Panc1 (cell line): ENCODE data around the gene KPNA4.

Experiments
- CTCF ChIP-seq: fragments of 450-650 bp; IDR thresholded peaks from 2 replicates; pipeline ENCODE4 v1.5.1; 2017; ENCODE audit warnings: mild to moderate bottlenecking
- POLR2AphosphoS5 ChIP-seq: IDR thresholded peaks from 2 replicates; pipeline ENCODE4 v1.6.1; 2012; ENCODE audit warnings: mild to moderate bottlenecking, low read depth, low read length, moderate library complexity

DNA sequence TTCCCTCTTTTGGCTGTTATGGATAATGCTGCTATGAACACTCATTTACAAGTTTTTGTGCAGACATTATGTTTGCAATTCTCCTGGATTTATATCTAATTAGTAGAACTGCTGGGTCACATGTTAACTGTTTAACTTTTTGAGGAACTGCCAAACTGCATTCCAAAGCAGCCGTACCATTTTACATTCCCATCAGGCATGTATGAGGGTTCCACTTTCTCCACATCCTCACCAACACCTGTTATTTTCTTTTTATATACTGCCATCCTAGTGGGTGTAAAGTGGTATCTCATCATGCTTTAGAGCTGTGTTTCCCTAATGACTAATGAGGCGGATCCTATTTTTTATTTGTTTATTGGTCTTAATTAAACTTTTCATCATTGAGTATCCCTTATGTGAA is 9.2 kb downstream of the KPNA4 start:
- no peak for TF ChIP-seq CTCF
- TF ChIP-seq POLR2AphosphoS5 = no peak
